COLO668 (cell line): ENCODE data around the gene MC1R.
"Not testable (repeated sequence)": the region's sequence is repeated elsewhere in the genome, so short reads cannot be mapped to it uniquely, and the experiment has no call there.

ENCODE experiments used
- DNase-seq: peaks from one replicate; lab custom pipeline; 2025; ENCODE audit not compliant: unreplicated experiment; lab: John Stamatoyannopoulos, UW

Gene MC1R

DNA sequence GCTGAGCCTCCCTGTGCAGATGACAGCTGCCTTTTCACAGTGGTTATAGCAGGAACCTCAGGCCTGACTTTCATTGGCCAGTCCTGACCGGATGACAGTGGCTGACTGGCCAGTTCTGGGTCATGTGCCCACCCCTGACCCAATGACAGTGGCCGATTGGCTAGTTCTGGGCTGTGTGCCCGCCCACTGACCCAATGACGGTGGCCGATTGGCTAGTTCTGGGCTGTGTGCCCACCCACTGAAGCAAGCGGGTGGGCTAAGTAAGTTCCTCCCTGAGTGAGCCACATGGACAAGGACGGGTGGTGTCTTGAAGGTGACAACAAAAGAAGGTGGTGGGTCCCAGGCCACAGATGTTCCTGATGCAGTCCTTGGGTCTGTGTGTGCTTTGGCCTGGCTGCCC lies 39.4 kb downstream of the MC1R start:
- DNase-seq = no peak

GRCh38 chr16:89958596-89958995 lies 39.9 kb downstream of the MC1R start:
- no peak for DNase-seq

GRCh38 chr16:89960966-89961365 lies 42.3 kb downstream of the MC1R start:
- no peak for DNase-seq

DNA sequence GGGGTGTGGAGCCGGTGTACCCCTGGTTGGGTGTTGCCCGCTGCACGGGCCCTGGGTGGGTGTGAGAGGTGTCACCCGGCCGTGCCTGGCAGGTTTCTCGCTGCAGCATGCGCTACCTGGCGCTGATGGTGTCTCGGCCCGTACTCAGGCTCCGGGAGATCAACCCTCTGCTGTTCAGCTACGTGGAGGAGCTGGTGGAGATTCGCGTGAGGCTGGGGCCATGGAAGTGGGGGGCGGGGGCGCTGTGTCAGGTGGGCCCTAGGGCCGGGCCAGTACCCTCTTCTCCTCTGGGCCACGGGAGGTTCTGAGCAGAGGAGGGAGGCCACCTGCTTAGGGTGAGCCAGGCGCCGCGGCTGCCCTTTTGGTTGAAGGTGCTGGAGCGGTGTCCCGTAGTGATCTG lies 43.3 kb downstream of the MC1R start:
- no peak for DNase-seq

DNA sequence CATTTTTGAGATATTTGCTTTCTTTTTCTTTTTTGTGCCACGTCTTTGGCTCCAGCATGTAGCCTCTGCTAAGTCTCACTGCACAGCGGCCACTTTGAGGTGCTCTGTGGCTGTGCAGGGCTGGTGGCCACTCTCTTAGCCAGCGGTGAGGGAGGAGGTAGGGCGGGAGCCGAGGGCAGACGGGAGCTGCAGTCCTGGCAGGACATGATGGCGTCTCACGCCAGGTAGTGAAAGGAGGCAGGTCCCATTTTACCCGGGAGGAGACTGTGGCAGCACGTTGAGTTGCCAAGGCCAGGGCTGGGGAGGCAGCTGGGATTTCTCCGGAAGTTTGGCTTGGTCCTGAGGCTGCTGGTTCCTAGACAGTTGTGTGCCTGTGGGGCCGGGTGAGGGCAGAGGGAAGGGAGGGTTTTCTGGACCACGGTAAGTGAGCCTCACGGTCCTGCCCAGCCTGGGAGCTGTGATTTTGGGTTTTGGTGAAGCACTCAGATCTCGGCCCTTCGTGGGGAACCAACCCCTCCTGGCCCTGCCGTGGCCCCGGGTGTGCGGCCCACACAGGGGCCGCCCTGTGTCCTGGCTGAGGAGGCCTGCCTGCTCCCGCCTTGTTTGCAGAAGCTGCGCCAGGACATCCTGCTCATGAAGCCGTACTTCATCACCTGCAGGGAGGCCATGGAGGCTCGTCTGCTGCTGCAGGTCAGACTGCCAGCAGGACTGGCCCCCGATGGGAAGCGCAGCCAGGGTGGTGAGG lies 44.3 kb downstream of the MC1R start:
- no peak for DNase-seq

DNA sequence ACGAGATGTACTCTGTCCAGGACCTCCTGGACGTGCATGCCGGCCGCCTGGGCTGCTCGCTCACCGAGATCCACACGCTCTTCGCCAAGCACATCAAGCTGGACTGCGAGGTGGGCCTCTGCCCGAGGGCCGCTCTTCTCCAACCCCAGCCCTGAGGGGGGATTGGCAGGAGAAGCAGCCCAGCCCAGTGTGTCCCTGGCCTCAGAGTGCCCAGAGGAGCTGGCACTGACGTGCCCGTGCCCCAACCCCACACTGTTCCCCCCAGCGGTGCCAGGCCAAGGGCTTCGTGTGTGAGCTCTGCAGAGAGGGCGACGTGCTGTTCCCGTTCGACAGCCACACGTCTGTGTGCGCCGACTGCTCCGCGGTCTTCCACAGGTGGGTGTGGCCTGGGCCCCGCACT lies 45.5 kb downstream of the MC1R start:
- no peak for DNase-seq

DNA sequence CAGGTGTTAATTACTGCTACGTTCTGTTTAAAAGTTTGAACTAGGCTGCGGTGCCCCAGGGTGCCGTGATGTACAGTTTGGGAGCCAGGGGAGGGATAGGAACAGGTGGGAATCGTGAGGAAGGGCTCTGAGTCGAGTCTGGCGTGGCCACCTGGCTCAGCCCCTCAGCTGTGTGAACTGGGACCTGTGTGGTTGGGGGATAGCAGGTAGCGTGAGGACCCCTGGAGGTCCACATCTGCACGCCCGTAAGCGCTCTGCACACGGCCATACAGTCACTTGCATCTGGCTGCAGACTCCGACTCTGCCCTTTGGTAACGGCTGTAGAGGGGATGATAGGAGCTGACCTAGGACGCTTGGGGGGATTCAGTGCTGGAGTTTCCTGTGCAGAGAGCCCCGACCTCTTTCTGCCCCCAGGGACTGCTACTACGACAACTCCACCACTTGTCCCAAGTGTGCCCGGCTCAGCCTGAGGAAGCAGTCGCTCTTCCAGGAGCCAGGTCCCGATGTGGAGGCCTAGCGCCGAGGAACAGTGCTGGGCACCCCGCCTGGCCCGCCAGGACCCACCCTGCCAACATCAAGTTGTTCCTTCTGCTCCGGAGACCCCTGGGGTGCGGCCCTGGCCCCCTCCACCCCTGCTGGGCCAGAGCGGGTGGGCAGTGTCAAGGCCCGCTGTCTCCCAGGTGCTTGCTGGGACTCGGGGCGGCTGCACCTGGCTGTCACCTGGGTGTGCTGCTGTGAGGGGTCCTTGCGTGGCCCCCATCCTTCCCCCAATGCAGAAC lies 47.0 kb downstream of the MC1R start:
- DNase-seq = no peak

DNA sequence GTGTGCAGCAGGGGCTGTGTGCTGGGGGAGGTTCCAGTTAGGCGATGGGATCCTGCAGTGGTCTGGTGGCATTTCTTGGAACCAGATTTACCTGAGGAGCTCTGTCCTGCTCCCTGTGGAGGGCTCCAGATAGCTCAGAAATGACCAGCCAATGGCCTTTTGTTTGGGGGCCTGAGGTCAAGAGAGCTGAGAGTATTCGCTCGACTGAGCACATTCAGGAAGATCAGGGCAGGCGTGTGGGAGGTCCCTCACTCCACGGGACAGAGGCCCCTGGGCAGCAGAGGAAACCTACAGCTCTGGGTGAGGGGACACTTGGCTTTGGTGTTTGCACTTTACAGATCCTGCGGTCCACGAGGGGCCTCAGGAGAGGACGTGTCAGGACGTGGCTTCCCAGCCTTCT lies 48.1 kb downstream of the MC1R start:
- no peak for DNase-seq

DNA sequence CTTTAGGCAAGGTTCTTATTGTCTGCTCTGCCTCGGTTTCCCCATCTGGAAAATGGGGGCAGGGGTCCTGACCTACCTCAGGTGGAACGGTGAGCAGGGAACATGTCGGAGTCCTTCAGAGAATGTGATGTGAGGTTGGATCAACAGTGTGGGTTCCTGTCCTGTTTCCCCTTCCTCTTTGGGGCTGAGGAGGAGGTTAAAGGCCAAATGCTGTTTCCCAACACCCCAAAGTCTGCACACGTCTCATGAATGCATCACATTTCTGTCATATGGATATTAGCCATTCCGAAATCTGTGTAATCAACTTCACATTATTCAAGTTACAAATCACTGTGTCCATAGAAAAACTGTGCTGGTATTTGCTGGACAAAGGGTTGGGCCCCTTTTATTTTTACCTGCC lies 48.8 kb downstream of the MC1R start:
- not testable (repeated sequence) for DNase-seq

- DNase-seq = not testable (repeated sequence)
Observed at GRCh38 chr16:89968074-89968473, 49.4 kb downstream of the MC1R start.

DNA sequence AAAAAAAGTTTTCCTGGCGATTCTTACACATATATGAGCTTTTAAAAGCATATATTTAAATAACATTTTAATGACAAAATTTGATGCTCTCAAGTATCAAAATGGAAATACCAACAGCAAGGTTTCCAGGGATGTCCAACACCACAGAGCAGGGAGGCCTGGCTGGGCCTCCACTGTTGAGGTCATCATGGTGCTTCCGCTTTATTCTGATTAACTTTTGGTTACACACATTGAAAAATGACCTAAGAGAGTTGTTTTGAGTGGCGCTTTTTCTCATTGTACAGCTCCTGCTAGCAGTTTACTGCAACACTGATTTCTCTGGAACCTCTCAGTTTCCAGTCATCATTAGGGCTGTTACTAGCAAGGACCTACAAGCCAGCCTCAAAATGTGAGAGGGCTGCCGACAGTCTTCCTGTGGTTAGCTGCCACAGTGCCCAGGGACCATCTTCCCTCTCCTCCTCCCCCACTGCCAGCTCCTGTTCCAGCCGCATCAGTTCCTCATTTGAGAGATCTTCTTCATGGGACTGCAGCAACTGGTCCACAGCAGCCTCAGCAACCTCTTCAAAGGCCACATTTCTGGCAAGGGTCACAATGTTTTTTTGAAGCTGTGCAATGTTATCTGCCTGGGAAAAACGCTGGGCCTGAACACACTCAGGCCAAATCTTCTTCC lies 51.2 kb downstream of the MC1R start:
- no peak for DNase-seq
